GM12892 (cell line): ENCODE data around the gene FBLIM1.

Experiments
- POLR2A ChIP-seq: IDR thresholded peaks from 2 replicates; pipeline ENCODE4 v1.6.1; 2011; ENCODE audit warnings: low read depth, low read length, control low read depth
- POLR2AphosphoS5 ChIP-seq: IDR thresholded peaks from 2 replicates; pipeline ENCODE4 v1.6.1; 2011; ENCODE audit warnings: low read depth, low read length, control low read depth

GRCh38 chr1:15709226-15709625 lies 49.4 kb upstream of the FBLIM1 start:
- TF ChIP-seq POLR2A (no peak), POLR2AphosphoS5 (no peak)
